WI38 (cell line): ENCODE results near the gene PRPF40A.

Experiments
- H3K4me3 ChIP-seq: 2 replicates; pipeline ENCODE4 v1.5.1; 2011; ENCODE audit warnings: low read depth, mild to moderate bottlenecking, control low read depth, low read length
- TF ChIP-seq, protein P1 (sequence below): IDR thresholded peaks from 2 replicates; pipeline ENCODE4 v1.5.1; 2012; ENCODE audit warnings: low read depth, mild to moderate bottlenecking, control low read depth, low read length

Gene PRPF40A

DNA sequence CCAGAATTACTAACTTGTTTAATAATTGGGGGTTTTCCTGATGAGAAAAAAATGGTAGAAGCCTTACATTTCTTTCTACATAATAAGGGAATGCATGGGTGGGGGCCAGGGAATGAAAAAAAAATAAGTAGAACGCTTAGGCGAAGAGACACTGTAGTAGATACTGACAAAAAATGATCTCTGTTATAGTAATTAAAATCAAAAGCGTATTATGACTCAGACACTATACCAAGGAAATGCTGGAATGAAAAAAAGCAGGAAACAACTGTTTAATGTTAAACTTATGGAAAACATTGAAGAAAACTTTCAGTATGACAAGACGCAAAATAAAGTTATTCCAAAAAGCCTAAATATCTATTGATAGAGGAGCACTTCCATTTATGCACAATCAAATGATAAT lies 42.9 kb downstream of the PRPF40A start:
- H3K4me3 ChIP-seq, result no peak overlapping the region
- TF ChIP-seq, protein P1, sequence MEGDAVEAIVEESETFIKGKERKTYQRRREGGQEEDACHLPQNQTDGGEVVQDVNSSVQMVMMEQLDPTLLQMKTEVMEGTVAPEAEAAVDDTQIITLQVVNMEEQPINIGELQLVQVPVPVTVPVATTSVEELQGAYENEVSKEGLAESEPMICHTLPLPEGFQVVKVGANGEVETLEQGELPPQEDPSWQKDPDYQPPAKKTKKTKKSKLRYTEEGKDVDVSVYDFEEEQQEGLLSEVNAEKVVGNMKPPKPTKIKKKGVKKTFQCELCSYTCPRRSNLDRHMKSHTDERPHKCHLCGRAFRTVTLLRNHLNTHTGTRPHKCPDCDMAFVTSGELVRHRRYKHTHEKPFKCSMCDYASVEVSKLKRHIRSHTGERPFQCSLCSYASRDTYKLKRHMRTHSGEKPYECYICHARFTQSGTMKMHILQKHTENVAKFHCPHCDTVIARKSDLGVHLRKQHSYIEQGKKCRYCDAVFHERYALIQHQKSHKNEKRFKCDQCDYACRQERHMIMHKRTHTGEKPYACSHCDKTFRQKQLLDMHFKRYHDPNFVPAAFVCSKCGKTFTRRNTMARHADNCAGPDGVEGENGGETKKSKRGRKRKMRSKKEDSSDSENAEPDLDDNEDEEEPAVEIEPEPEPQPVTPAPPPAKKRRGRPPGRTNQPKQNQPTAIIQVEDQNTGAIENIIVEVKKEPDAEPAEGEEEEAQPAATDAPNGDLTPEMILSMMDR, result no peak

DNA sequence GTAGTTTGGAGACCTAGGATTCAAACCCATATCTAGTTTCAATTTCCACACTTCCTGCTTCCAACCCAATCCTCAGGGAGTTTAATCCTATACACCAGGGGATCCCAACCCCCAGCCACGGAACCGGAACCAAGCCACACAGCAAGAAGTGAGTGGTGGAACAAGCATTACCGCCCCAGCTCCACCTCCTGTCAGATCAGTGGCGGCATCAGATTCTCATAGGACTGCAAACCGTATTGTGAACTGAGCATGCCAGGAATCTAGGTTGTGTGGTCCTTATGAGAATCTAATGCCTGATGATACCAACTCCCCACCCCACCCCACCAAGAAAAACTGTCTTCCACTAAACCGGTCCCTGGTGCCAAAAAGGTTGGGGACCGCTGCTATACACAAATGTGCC lies 52.5 kb downstream of the PRPF40A start:
- H3K4me3 ChIP-seq, result no peak overlapping the region
- TF ChIP-seq, protein P1, result no peak

DNA sequence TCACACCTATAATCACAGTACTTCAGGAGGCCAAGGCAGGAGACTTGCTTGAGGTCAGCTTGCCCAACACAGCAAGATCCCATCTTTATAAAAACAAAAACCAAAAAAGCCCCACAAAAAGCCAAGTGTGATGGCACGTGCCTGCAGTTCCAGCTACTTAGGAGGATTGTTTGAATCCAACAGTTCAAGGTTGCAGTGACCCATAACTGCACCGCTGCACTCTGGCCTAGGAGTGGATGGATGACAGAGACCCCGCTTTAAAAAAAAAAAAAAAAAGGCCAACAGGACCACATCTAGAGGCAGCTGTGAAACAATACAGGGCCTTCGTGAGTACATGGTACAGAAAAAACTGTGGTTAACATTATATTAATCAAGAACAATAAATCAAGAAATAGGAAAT lies 56.2 kb downstream of the PRPF40A start:
- TF ChIP-seq, protein P1, result no peak
- no peak overlapping the region for H3K4me3 ChIP-seq

DNA sequence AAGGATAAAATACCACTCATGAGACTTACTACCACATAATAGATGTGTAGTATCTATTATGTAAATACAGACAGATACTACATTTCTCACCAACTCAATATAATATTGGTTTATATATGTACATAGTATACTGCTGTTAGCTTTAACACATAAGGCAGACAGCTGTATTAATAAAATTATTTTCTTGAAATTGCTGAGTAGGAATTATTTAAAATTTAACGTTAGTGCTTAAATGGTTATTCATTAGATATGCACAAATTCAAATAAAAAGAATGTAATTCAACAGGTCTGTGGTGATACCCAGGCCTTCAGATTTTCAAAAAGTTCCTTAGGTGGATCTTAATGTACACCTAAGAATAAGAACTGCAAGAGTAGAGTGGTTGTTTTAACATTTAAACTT lies 59.0 kb downstream of the PRPF40A start:
- TF ChIP-seq, protein P1, result no peak
- no peak overlapping the region for H3K4me3 ChIP-seq

DNA sequence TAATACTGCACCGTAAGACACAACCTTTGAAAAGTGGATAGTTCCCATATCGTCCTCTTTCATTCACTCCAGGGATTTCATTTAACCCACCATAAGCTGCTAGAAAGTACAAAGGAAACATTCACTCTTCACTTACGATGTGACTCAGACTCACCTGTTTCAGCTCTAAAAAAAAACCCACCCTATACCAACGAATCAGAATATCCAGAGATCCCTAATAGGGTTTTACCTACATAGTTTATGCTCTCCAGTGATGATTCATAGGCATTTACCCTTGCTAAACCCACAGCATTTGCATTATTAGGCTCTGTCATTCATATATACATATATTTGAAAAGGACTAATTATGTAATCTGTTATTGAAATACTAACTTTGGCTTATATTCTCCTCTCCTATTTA lies 60.2 kb downstream of the PRPF40A start:
- TF ChIP-seq, protein P1, result no peak
- no peak overlapping the region for H3K4me3 ChIP-seq

DNA sequence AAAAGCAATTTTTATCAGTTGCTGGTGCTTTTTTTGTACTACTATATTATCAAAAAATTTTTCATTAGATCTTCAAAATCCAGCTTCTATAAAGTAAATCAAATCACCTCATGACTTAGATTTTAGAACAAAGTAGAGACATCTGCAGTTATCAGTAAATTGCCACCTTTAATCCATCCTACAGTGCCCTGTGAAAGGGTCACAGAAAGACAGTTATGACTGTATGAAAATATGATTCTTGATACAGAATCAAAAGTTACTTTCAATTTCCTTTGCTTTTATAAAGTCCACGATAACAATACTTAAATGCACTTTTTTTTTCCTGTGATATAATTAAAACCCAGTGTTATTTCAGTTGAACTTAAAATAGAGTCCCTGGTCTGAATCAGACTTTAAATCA lies 61.4 kb downstream of the PRPF40A start:
- no peak overlapping the region for H3K4me3 ChIP-seq
- TF ChIP-seq, protein P1, result no peak

DNA sequence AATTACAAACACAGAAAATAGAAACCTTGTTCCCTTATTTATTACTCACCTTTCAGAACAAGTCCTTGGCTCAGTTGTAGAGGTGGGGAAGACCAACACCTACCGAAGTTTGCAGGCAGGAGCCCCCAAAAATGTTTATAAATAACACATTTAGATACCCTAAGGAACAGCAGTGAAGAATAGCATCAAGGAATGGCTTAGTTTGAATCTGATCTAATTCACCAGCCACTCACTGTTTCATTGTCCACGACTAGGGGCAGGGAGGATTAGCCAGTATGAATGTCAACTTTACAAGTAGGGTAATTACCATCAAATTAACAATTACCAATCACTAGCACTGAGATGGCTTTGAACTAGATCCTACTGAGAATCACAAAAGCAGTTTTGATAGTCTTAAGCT lies 65.4 kb downstream of the PRPF40A start:
- H3K4me3 ChIP-seq, result no peak overlapping the region
- TF ChIP-seq, protein P1, result no peak
